T-helper 9 cell (primary cell): Measurements from ENCODE around the gene VDAC1.

ENCODE experiments used
- DNase-seq: peaks from one replicate; pipeline ENCODE4 v3.0.0-alpha.2; 2020

The VDAC1 gene

DNA sequence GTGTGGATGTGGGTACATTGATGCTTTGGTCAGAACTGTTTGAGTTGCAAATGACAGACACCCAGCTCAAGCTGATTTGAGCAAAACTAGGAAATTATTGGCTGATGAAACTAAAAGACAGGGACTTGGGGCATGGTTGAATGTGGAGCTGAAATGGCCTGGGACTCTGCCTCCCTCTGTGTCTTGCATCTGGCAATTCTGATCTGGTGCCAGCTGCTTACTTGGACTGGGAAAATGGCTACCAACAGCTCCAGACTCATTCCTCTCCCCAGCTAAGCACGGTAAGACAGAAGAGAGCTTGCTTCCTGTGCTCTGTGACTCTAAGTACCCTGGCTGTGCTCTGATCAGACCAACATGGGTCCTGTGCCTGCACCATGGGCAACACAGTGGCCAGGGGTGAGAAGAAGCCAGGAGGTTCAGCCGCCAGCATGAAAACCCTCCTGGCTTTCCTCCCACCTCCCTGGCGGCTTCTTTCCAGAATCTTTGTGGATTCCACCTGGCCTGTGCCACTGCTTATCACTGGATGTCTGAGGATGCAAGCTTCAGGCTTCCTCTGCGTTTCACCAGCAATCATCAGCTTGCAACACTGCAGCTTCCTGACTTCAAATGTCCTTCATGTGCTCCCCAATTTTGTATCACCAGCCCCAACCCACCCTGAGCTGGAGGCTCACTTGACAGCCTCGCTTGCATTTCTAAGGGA, 80.4 kb downstream of the VDAC1 start:
- DNase-seq: no peak

DNA sequence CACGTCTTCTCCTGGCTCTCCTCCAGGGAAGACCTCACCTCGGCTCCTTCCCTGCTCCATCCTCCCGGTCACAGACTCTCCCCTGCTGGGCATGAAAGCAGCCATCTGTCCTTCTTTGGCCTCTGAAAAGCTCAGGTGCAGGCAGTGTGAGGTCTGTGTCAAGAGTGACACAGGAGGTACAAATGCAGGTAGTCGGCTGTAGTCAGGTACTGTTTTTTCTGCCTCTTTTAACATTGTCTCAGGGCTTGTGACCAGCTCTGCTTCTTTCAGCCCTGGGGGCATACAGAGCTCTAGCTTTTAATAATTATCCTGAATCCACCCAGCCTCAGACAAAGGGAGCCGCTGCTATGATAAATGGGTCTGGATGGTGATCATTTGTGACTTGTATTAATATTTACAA, 82.8 kb downstream of the VDAC1 start:
- DNase-seq: no peak
